LNCaP clone FGC (cell line): Measurements from ENCODE around the gene OPN1MW.
"Not testable (repeated sequence)": the region's sequence is repeated elsewhere in the genome, so short reads cannot be mapped to it uniquely, and the experiment has no call there.

Experiments used
- DNase-seq: peaks from one replicate; pipeline ENCODE4 v3.0.0-alpha.2; 2011; ENCODE audit warnings: low read depth
- H3K4me3 ChIP-seq: 2 replicates; pipeline ENCODE4 v1.5.1; 2011; ENCODE audit warnings: mild to moderate bottlenecking, low read depth, low read length, control low read depth
- TF ChIP-seq, protein P1 (sequence below): IDR thresholded peaks from 2 replicates; pipeline ENCODE4 v1.5.1; 2012; ENCODE audit warnings: mild to moderate bottlenecking; ENCODE audit not compliant: control insufficient read depth, insufficient read depth; ENCODE audit errors: extremely low read depth

OPN1MW gene

DNA sequence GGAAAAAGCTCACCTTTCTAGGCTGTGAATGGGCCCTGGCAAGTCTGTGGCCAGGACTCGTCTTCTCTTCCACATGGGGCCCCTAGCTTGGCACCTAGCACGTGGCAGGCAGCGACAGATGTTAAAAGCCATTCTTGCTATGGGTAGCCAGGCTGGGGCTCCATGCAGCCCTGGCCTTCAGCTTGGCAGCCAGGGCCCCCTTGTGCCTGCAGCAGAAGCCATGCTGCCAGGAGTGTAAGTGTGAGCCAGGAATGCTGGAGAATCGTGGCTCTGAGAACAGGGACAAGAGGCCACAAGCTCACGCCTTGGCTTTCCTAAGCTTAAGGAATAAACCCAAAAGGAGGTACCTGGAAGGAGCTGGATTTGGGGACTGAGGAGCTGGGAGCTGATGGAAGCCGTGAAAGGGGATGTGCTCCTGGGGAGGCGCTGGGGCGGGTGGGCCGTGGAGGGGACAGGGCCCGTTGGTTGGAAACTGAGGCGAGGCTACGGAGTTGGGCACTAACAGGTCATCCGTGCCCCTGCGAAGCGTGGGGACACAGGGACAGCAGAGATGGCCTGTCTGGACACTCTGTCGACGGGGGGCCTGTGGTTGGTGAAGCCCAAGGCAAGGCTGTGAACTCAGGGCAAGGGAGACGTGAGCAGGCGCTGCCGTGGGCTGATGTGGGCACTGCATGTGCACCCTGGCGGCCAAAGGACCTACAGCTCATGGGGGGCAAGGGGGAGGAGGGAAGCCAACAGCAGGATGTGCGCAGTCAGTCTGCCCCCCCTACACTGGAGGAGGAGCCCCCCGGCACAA lies 39.2 kb upstream of the OPN1MW start:
- no peak for DNase-seq
- H3K4me3 ChIP-seq = no peak overlapping the region
- TF ChIP-seq, protein P1, sequence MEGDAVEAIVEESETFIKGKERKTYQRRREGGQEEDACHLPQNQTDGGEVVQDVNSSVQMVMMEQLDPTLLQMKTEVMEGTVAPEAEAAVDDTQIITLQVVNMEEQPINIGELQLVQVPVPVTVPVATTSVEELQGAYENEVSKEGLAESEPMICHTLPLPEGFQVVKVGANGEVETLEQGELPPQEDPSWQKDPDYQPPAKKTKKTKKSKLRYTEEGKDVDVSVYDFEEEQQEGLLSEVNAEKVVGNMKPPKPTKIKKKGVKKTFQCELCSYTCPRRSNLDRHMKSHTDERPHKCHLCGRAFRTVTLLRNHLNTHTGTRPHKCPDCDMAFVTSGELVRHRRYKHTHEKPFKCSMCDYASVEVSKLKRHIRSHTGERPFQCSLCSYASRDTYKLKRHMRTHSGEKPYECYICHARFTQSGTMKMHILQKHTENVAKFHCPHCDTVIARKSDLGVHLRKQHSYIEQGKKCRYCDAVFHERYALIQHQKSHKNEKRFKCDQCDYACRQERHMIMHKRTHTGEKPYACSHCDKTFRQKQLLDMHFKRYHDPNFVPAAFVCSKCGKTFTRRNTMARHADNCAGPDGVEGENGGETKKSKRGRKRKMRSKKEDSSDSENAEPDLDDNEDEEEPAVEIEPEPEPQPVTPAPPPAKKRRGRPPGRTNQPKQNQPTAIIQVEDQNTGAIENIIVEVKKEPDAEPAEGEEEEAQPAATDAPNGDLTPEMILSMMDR = no peak

DNA sequence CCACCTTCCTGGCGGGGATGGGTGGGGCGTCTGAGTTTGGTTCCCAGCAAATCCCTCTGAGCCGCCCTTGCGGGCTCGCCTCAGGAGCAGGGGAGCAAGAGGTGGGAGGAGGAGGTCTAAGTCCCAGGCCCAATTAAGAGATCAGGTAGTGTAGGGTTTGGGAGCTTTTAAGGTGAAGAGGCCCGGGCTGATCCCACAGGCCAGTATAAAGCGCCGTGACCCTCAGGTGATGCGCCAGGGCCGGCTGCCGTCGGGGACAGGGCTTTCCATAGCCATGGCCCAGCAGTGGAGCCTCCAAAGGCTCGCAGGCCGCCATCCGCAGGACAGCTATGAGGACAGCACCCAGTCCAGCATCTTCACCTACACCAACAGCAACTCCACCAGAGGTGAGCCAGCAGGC lies 38.4 kb upstream of the OPN1MW start, which contains the start of gene OPN1LW:
OPN1LW (plus strand) TSS at position 234 of the 400 bp plus-strand sequence; CDS start at position 275, 41 bp downstream.
- not testable (repeated sequence) for DNase-seq, H3K4me3 ChIP-seq

DNA sequence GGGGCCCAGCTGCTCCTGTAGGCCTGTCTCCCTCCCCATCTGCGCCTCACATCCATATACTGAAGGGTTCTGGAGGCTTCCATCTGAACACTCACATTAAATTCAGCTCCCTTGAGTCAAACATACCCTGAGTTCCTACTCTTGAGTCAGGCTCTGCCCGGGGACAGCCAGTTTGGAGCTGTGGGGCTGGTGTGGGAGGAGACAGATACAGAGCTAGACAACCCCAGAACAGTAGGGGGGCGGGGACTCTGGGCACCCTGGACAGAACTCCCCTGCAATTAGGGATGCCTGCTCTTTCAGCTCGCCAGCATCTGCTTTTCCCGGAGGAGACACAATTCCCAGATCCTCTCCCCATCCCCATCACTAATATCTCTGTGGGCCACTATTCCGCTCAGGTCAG lies 31.4 kb upstream of the OPN1MW start:
- not testable (repeated sequence) for H3K4me3 ChIP-seq, DNase-seq

DNA sequence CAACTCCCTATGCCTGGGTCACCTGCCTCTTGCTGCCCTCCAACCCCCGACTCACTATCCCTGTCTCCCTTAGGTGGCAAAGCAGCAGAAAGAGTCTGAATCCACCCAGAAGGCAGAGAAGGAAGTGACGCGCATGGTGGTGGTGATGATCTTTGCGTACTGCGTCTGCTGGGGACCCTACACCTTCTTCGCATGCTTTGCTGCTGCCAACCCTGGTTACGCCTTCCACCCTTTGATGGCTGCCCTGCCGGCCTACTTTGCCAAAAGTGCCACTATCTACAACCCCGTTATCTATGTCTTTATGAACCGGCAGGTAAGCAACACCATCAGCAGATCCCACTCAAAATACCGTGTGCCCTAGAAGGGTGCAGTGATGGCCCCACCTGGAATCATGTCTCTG lies 26.2 kb upstream of the OPN1MW start:
- not testable (repeated sequence) for DNase-seq, H3K4me3 ChIP-seq

DNA sequence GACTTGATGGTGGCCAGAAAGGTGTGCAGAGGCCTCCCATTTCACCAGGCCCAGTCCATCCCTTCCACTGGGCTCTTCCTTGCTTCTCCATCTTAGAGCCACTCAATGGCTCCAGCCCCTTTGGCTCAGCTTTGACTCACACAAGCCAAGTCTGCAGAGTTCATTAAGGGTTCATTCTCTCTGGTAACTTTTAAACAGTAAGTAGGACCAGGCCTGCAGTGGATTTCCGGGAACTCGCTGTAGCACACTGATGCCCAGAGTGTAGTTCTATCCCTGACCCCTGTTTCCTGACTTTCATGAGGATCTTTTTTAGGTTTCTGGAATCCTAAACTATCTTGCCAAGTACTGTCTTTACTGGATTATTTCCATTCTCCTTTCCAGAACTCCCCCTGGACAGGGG lies 25.2 kb upstream of the OPN1MW start:
- not testable (repeated sequence) for H3K4me3 ChIP-seq, DNase-seq

DNA sequence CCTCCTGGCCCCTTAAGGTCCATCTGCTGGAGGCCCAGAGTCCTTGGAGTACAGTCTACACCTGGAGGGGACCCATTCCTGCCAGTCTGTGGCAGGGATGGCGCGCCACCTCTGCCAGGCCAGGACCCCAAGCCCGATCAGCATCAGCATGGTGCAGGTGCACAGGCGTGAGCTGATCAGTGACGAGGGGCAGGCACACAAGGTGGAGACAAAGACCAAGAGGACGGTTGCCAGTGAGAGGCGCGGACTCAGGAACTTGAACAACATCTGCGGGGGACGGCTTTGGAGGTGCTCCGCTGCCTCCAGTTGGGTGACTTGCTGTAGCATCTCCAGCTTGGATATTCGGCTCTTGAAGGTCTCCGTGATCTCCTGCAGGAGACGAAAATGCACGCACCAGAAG lies 23.1 kb upstream of the OPN1MW start:
- not testable (repeated sequence) for DNase-seq

DNA sequence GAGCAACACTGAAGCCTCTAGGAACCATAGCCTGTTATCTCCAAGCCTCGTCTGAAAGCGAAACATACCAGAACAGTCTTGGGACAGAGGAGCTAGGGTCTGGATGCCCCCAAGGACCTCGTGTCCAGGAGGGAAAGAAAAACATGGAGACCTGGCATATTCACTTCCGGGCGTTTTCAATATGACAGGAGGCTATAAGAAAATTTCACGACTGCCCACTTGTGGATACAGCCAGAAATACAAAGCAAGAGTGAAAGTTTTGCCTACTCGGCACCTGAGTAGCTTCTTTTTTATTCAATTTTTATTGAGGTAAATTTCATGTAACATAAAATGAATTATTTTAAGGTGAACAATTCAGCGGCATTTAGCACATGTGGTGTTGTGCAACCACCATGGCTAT lies 17.5 kb upstream of the OPN1MW start:
- not testable (repeated sequence) for H3K4me3 ChIP-seq, DNase-seq

More for the DNA sequence above, 23.1 kb upstream of the OPN1MW start:
- H3K4me3 ChIP-seq = not testable (repeated sequence)

DNA sequence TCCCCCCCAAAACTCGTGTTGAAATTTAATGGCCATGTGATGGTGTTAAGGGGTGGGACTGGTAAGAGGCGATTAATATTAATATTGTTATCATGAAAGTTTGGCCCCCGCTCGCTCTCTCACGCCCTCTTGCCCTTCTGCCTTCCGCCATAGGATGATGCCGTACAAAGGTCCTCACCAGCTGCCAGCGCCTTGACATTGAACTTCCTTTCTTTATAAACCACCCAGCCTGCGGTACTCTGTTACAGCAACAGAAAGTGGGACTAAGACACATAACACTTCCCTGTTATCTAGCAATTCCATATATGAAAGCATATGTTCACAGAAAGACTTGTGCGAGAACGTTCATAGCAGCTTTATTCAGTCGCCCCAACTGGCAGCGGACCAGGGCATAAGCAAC lies 14.0 kb upstream of the OPN1MW start:
- DNase-seq, H3K4me3 ChIP-seq: not testable (repeated sequence)

DNA sequence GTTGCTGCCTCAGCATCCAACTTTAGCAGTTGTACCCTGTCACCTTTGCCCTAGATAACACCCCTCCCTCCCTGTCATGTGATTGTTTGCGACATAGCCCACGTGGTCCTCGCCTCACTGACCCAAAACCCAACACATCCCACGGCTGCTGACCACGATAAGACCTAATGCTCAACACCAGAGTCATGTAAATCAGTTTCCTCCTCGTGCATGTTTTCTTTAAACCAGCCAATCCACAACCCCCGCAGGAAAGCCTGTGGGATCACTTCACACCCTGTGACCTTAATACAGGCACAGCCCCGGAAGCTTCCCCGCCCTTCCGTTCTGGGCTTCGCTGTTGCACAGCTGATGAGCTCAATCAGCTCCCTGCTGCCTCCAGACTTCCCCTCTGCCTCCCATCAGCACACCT lies 9.9 kb upstream of the OPN1MW start:
- not testable (repeated sequence) for H3K4me3 ChIP-seq, DNase-seq

DNA sequence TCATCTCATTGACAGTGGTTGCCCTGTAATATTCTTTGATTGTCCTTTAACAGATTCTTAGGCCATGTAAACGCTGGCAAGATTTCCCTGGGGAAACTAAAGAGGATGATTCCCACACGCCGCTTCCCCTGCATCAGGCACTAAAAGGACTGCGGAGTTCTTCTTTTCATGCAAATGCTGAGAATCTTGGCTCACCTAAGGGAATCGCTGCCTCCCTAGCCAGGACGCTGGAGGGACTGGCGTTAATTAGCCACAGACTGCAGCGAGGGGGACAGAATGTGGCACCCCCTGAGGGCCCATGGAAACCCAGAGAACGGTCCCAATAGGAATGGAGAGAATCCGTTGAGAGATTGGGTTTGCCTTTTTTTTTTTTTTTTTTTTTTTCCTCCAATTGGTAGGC lies 8.0 kb upstream of the OPN1MW start:
- H3K4me3 ChIP-seq, DNase-seq: not testable (repeated sequence)

DNA sequence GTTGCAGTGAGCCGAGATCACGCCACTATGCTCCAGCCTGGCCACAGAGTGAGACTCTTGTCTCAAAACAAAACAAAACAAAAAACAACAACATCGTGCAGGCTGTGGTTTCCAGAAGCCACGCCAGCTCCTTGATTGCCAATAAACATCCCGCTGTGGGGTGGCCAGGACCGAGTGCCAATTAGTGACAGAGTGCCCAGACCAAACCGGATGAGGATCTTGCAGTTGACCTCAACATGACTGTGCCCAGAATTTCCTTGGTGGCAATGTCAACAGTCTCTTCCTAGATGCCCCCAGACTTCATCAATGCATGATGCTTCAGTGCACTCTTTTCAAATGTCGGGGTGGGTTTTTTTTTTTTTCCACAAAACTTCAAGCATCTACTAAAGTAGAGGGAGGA lies 1.4 kb downstream of the OPN1MW start:
- H3K4me3 ChIP-seq, DNase-seq: not testable (repeated sequence)

DNA sequence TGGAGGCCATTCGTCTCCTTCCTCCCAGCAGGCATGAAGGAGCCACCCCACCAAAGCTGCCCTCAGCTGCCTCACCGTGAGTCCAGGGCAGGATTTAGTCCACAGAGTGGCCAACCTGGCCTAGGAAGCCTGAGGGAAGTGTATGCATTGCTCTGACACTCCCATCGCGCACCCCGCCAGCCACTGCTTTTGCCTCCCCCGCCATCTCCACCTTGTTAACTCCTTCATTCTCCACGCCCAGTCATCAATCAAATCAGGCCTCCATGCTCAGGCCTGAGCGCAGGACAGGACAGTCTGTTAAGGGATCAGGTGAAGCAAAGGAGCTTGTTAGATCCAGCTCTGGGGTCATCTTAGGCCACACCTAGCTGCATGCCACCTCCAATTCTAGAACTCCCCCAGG lies 10.4 kb downstream of the OPN1MW start:
- DNase-seq = not testable (repeated sequence)

DNA sequence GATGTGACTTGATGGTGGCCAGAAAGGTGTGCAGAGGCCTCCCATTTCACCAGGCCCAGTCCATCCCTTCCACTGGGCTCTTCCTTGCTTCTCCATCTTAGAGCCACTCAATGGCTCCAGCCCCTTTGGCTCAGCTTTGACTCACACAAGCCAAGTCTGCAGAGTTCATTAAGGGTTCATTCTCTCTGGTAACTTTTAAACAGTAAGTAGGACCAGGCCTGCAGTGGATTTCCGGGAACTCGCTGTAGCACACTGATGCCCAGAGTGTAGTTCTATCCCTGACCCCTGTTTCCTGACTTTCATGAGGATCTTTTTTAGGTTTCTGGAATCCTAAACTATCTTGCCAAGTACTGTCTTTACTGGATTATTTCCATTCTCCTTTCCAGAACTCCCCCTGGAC lies 11.9 kb downstream of the OPN1MW start:
- not testable (repeated sequence) for DNase-seq, H3K4me3 ChIP-seq

More for the DNA sequence above, 10.4 kb downstream of the OPN1MW start:
- not testable (repeated sequence) for H3K4me3 ChIP-seq

DNA sequence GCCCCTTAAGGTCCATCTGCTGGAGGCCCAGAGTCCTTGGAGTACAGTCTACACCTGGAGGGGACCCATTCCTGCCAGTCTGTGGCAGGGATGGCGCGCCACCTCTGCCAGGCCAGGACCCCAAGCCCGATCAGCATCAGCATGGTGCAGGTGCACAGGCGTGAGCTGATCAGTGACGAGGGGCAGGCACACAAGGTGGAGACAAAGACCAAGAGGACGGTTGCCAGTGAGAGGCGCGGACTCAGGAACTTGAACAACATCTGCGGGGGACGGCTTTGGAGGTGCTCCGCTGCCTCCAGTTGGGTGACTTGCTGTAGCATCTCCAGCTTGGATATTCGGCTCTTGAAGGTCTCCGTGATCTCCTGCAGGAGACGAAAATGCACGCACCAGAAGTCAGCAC lies 14.1 kb downstream of the OPN1MW start:
- H3K4me3 ChIP-seq, DNase-seq: not testable (repeated sequence)

DNA sequence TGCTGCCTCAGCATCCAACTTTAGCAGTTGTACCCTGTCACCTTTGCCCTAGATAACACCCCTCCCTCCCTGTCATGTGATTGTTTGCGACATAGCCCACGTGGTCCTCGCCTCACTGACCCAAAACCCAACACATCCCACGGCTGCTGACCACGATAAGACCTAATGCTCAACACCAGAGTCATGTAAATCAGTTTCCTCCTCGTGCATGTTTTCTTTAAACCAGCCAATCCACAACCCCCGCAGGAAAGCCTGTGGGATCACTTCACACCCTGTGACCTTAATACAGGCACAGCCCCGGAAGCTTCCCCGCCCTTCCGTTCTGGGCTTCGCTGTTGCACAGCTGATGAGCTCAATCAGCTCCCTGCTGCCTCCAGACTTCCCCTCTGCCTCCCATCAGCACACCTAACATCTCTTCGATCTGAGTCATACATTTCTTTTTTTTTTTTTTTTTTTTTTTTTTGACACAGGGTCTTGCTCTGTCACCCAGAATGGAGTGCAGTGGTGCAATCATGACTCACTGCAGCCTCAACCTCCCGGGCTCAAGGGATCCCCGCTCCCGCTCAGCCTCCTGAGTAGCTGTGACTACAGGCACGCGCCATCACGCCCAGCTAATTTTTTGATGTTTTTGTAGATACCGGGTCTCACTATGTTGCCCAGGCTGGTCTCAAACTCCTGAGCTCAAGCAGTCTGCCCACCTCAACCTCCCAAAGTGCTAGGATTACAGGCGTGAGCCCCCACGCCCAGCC lies 27.4 kb downstream of the OPN1MW start:
- DNase-seq, H3K4me3 ChIP-seq: not testable (repeated sequence)

DNA sequence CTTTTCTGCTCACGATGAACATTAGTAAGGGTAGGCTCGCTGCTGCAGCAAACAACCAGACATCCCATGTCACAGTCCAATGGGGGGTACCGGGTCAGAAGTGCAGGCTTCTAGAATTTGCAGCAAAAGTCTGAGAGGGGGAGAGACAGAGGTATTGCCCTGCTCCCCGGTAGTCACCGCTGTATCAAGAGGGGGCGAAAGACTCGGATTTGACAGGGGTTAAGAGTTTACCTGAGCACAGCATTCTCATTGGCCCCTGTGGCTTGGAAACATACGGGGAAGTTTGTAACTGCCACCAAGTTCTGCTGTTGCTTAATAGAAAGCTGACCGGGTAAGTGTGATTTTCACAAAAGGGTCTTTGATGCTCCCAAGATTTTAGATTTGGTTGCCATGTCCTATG lies 28.7 kb downstream of the OPN1MW start:
- DNase-seq, H3K4me3 ChIP-seq: not testable (repeated sequence)

DNA sequence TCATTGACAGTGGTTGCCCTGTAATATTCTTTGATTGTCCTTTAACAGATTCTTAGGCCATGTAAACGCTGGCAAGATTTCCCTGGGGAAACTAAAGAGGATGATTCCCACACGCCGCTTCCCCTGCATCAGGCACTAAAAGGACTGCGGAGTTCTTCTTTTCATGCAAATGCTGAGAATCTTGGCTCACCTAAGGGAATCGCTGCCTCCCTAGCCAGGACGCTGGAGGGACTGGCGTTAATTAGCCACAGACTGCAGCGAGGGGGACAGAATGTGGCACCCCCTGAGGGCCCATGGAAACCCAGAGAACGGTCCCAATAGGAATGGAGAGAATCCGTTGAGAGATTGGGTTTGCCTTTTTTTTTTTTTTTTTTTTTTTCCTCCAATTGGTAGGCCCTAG lies 29.1 kb downstream of the OPN1MW start:
- not testable (repeated sequence) for DNase-seq, H3K4me3 ChIP-seq

DNA sequence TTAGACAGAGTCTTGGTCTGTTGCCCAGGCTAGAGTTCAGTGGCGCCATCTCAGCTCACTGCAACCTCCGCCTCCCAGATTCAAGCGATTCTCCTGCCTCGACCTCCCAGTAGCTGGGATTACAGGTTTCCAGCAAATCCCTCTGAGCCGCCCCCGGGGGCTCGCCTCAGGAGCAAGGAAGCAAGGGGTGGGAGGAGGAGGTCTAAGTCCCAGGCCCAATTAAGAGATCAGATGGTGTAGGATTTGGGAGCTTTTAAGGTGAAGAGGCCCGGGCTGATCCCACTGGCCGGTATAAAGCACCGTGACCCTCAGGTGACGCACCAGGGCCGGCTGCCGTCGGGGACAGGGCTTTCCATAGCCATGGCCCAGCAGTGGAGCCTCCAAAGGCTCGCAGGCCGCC lies 37.1 kb downstream of the OPN1MW start, which contains the start of gene OPN1MW2:
OPN1MW2 (plus strand) TSS at position 301 of the 400 bp plus-strand sequence; CDS start at position 361, 60 bp downstream.
- not testable (repeated sequence) for DNase-seq, H3K4me3 ChIP-seq
